GM10847 (cell line): Measurements from ENCODE around the gene MLH1.

Source experiments
- POLR2A ChIP-seq: IDR thresholded peaks from 2 replicates; pipeline ENCODE4 v1.6.1; 2011; ENCODE audit not compliant: insufficient read length; ENCODE audit errors: extremely low read depth

MLH1 gene

GRCh38 chr3:37097776-37098175, 104.5 kb downstream of the MLH1 start:
- TF ChIP-seq POLR2A = no peak

- no peak for TF ChIP-seq POLR2A
Measured at GRCh38 chr3:37098884-37099283, 105.6 kb downstream of the MLH1 start.

GRCh38 chr3:37099469-37099868, 106.2 kb downstream of the MLH1 start:
- TF ChIP-seq POLR2A = no peak

GRCh38 chr3:37100411-37100810, 107.1 kb downstream of the MLH1 start:
- TF ChIP-seq POLR2A = no peak
